Cardiac fibroblast (primary cell): Measurements from ENCODE around the gene MDM2.

Experiments used
- DNase-seq, 2 donors: peaks; one replicate each; pipeline versions ENCODE4 v3.0.0 to v3.0.0-alpha.2; 2010; ENCODE audit warnings: low read depth in 2 of 2
- H3K4me3 ChIP-seq, 2 donors: replicated peaks in 1 of 2; 1 replicate in 1 of 2; 2 replicates in 1 of 2; pipeline ENCODE4 v1.5.1; 2011; ENCODE audit warnings: low read depth in 2 of 2, low read length in 2 of 2, mild to moderate bottlenecking in 2 of 2, moderate library complexity in 1 of 2
- TF ChIP-seq, protein P1 (sequence below): IDR thresholded peaks from one replicate; pipeline ENCODE4 v1.5.1; 2011; ENCODE audit warnings: low read depth, mild to moderate bottlenecking, low read length, inconsistent platforms

MDM2 gene

GRCh38 chr12:68785358-68785757 lies 22.6 kb upstream of the MDM2 start:
- peak; percentile 22 to 79 for DNase-seq
- no peak overlapping the region for H3K4me3 ChIP-seq
- TF ChIP-seq, protein P1, sequence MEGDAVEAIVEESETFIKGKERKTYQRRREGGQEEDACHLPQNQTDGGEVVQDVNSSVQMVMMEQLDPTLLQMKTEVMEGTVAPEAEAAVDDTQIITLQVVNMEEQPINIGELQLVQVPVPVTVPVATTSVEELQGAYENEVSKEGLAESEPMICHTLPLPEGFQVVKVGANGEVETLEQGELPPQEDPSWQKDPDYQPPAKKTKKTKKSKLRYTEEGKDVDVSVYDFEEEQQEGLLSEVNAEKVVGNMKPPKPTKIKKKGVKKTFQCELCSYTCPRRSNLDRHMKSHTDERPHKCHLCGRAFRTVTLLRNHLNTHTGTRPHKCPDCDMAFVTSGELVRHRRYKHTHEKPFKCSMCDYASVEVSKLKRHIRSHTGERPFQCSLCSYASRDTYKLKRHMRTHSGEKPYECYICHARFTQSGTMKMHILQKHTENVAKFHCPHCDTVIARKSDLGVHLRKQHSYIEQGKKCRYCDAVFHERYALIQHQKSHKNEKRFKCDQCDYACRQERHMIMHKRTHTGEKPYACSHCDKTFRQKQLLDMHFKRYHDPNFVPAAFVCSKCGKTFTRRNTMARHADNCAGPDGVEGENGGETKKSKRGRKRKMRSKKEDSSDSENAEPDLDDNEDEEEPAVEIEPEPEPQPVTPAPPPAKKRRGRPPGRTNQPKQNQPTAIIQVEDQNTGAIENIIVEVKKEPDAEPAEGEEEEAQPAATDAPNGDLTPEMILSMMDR = no peak

- no peak for DNase-seq
- no peak overlapping the region for H3K4me3 ChIP-seq
- TF ChIP-seq, protein P1 = no peak
Observed at GRCh38 chr12:68785823-68786222, 22.2 kb upstream of the MDM2 start.

DNA sequence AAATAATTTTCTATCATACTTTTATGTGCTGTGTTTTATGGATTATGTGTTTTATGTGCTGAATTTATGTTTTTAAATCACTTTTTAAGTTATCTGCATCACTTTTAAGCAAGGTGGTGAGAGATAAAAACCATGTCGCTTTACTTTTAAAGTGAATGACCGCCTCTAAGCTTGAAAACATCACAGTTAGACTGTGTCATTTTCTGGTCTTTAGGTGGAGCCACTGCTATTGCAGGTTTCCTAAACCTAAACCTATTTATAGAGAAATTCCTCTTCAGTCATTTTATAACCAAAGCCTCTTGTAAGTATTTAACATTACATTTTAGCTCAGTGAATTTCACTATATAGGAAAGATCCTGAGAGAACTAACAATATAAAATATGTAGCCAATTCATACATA lies 21.0 kb upstream of the MDM2 start:
- no peak for DNase-seq
- TF ChIP-seq, protein P1 = no peak
- no peak overlapping the region for H3K4me3 ChIP-seq

DNA sequence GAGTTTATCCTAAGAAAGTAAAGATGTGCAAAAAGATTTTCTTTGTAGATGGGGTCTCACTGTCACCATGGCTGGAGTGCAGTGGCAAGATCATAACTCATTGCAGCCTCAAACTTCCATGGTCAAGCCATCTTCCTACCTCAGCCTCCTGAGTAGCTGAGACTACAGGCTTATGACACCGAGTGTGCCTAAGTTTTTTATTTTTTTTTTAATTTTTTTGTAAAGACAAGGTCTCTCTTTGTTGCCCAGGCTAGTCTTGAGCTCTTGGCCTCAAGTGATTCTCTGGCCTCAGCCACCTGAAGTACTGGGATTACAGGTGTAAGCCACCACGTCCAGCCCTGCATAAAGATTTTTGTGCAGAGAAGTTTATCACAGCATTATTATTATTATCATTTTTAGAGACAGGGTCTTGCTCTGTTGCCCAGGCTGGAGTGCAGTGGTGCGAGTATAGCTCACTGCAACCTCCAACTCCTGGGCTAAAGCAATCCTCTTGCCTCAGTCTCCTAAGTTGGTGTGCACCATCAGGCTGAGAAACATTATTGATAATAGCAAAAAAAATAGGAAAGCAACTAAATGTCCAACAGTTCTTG lies 19.3 kb upstream of the MDM2 start:
- DNase-seq = no peak
- H3K4me3 ChIP-seq = no peak overlapping the region
- TF ChIP-seq, protein P1 = no peak

DNA sequence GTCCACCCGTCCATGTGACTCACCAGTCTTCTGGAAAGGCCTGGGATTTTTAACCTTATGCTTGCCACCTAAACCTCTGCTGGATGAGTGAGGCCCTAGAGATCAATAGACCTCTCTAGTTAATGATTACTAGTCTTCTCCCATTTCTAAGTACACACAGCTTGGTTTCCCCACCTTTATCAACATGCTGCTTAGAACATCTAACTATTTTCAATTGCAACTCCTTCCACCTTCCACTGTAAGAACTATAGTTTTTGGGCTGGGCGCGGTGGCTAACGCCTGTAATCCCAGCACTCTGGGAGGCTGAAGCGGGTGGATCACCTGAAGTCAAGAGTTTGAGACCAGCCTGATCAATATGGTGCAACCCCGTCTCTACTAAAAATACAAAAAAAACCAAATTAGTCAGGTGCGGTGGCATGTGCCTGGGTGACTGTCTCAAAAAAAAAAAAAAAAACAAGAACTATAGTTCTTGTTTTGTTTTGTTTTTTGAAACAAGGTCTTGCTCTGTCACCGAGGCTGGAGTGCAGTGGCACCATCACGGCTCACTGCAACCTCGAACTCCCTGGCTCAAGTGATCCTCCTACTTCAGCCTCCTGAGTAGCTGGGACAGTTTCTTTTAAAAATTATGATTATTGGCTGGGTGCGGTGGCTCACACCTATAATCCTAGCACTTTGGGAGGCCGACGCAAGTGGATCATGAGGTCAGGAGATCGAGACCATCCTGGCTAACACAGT lies 18.7 kb upstream of the MDM2 start:
- no peak overlapping the region for H3K4me3 ChIP-seq
- no peak for DNase-seq
- TF ChIP-seq, protein P1 = no peak

DNA sequence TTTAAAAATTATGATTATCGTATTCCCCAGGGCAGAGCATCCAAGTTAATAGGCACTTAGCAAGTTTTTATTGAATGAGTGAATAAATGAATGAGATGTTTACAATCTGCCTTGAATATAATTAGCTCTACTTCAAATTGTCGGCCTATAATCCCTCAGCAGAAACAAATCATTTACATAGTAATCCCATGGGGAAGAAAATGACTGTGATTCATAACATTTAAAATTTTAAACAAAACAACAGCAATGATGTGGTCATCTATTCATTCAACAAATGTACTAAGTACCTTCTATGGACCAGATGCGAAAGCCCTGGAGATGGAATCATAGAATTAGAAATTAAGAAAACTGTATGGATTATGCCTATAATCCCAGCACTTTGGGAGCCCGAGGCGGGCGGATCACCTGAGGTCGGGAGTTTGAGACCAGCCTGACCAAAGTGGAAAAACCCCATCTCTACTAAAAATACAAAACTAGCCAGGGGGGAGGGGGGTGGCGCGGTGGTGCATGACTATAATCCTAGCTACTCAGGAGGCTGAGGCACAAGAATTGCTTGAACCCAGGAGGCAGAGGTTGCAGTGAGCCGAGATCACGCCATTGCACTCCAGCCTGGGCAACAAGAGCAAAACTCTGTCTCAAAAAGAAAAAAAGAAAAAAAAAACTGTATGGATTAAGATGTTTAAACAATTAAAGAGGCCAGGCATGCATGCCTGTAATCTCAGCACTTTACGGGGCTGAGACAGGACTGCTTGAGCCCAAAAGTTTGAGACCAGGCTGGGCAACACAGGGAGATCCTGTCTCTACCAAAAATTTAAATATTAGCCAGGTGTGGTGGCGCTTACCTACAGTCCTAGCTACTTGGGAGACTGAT lies 17.7 kb upstream of the MDM2 start:
- peak in 1 of 2 donors; percentile 76 for DNase-seq
- TF ChIP-seq, protein P1 = no peak
- H3K4me3 ChIP-seq = no peak overlapping the region
